Lower lobe of right lung (tissue), 2 donors: Measurements from ENCODE around the gene CIITA. TPM values are rescaled to one million over a fixed set of nuclear protein-coding genes. Genes with fewer than 3 reads are reported as not detected.
A peak's percentile ranks its signal among the peaks of the same experiment; 100 is the strongest.

Experiments
- ATAC-seq, 2 donors: fragments of 200-7000 bp; cut with Tn5 transposase; one replicate each; pipeline ENCODE4 v1.9.1; 2020 to 2022; ENCODE audit warnings: mild to moderate bottlenecking in 2 of 2, moderate library complexity in 2 of 2
- DNase-seq: peaks from one replicate; pipeline ENCODE4 v3.0.0-alpha.2; 2020
- H3K27ac ChIP-seq: fragments of 200-600 bp; one replicate; pipeline ENCODE4 v1.8.0; 2022
- H3K27me3 ChIP-seq: fragments of 200-600 bp; one replicate; pipeline ENCODE4 v1.8.0; 2022; ENCODE audit warnings: low read depth
- H3K36me3 ChIP-seq: fragments of 200-600 bp; one replicate; pipeline ENCODE4 v1.8.0; 2022; ENCODE audit warnings: mild to moderate bottlenecking
- H3K4me1 ChIP-seq: fragments of 200-600 bp; one replicate; pipeline ENCODE4 v1.8.0; 2022
- H3K4me3 ChIP-seq: fragments of 200-600 bp; one replicate; pipeline ENCODE4 v1.8.0; 2022; ENCODE audit warnings: mild to moderate bottlenecking
- H3K9me3 ChIP-seq: fragments of 200-600 bp; one replicate; pipeline ENCODE4 v1.8.0; 2022
- CTCF ChIP-seq: fragments of 200-600 bp; IDR thresholded peaks from one replicate; pipeline ENCODE4 v1.8.0; 2022; ENCODE audit warnings: antibody characterized with exemption, mild to moderate bottlenecking
- intact Hi-C: fragments of 100-400 bp; cut with DNase I; formaldehyde crosslinking; loops from one replicate; pipeline ENCODE4 v1.11.0; 2022
- total RNA-seq: library from RNA; stranded (reverse); fragmentation: NEBNext Ultra II Directional; extraction: Animal tissue kit (Norgen Biotek cat#: 25700); gene quantifications from one replicate; pipeline ENCODE4 v1.2.1, GENCODE V29; 2021
- donor health status: DM: no; HTN: yes; CAD: no; lungs with severe emphysema.

CIITA gene
- total RNA-seq, 1 donor from 2014 or later = 119 TPM

GRCh38 chr16:10838621-10839278 lies 38.3 kb upstream of the CIITA start:
- no peak overlapping the region for H3K4me3 ChIP-seq
- intact Hi-C loops = no loop called here
- H3K27ac ChIP-seq = no peak overlapping the region
- TF ChIP-seq CTCF = no peak
- H3K27me3 ChIP-seq = no peaks in the 10 kb centered on the region
- no peaks in the 10 kb centered on the region for H3K36me3 ChIP-seq
- peaks cover 15% of the 10 kb centered on the region for H3K4me1 ChIP-seq
- no peak for ATAC-seq
- DNase-seq = no peak
- H3K9me3 ChIP-seq = no peaks in the 10 kb centered on the region

- H3K4me1 ChIP-seq = peaks cover 15% of the 10 kb centered on the region
- no peak overlapping the region for H3K4me3 ChIP-seq
- H3K36me3 ChIP-seq = no peaks in the 10 kb centered on the region
- no peaks in the 10 kb centered on the region for H3K9me3 ChIP-seq
- H3K27ac ChIP-seq = no peak overlapping the region
- DNase-seq (no peak), ATAC-seq (no peak)
- no peaks in the 10 kb centered on the region for H3K27me3 ChIP-seq
- intact Hi-C loops = no loop called here
- TF ChIP-seq CTCF = no peak
Observed at GRCh38 chr16:10839279-10839666, 37.7 kb upstream of the CIITA start.

- no peaks in the 10 kb centered on the region for H3K27me3 ChIP-seq
- no peak for DNase-seq
- peaks cover 15% of the 10 kb centered on the region for H3K4me1 ChIP-seq
- TF ChIP-seq CTCF = no peak
- no peak overlapping the region for H3K27ac ChIP-seq
- no peaks in the 10 kb centered on the region for H3K9me3 ChIP-seq
- no peak for ATAC-seq
- H3K4me3 ChIP-seq = no peak overlapping the region
- intact Hi-C loops = no loop called here
- no peaks in the 10 kb centered on the region for H3K36me3 ChIP-seq
Observed at GRCh38 chr16:10840703-10841102, 36.3 kb upstream of the CIITA start.

GRCh38 chr16:10846213-10846998 lies 30.6 kb upstream of the CIITA start:
- Histone ChIP-seq H3K27ac (peak overlapping the region; percentile 78), H3K27me3 (no peaks in the 10 kb centered on the region), H3K36me3 (no peaks in the 10 kb centered on the region), H3K4me1 (peaks cover 27% of the 10 kb centered on the region), H3K9me3 (no peaks in the 10 kb centered on the region), H3K4me3 (no peak overlapping the region)
- no peak for DNase-seq
- intact Hi-C loops = no loop called here
- TF ChIP-seq CTCF = no peak
- peak; percentile 76 to 77 for ATAC-seq

- TF ChIP-seq CTCF = no peak
- Histone ChIP-seq H3K4me3 (no peak overlapping the region), H3K27me3 (no peaks in the 10 kb centered on the region), H3K27ac (peak overlapping the region; percentile 78), H3K9me3 (no peaks in the 10 kb centered on the region), H3K4me1 (peaks cover 31% of the 10 kb centered on the region), H3K36me3 (no peaks in the 10 kb centered on the region)
- DNase-seq (no peak), ATAC-seq (peak; percentile 55 to 69)
- intact Hi-C loops = no loop called here
Observed at GRCh38 chr16:10847176-10847575, 29.8 kb upstream of the CIITA start.
